Keratinocyte (primary cell): ENCODE results near the gene AP2A2. TPM values are rescaled to one million over a fixed set of nuclear protein-coding genes. Genes with fewer than 3 reads are reported as not detected.

Experiments
- DNase-seq: peaks from one replicate; pipeline ENCODE4 v3.0.0-alpha.2; 2011; ENCODE audit warnings: low read depth, missing footprints, low spot score
- FAIRE-seq: peaks from 2 replicates; lab custom pipeline; 2011; peaks lifted over from hg19 to GRCh38; lab: Jason Lieb, UNC
- H2AFZ ChIP-seq: 2 replicates; pipeline ENCODE4 v1.6.0; 2012; ENCODE audit warnings: low read length, control low read depth, inconsistent platforms; ENCODE audit not compliant: control insufficient read depth
- H3K27ac ChIP-seq: 2 replicates; pipeline ENCODE4 v1.5.1; 2011; ENCODE audit warnings: low read length; ENCODE audit not compliant: control insufficient read depth, insufficient read depth
- H3K27me3 ChIP-seq: 3 replicates; pipeline ENCODE4 v1.6.0; 2011; ENCODE audit warnings: low read length; ENCODE audit not compliant: control insufficient read depth, insufficient read depth; ENCODE audit errors: extremely low read depth
- H3K36me3 ChIP-seq, 2 experiments: 2 replicates in 1 of 2; 3 replicates in 1 of 2; pipeline ENCODE4 v1.5.1; 2011; ENCODE audit warnings: low read length in 2 of 2, mild to moderate bottlenecking in 1 of 2; ENCODE audit not compliant: control insufficient read depth in 2 of 2, insufficient read depth in 2 of 2; ENCODE audit errors: extremely low read depth in 1 of 2
- H3K4me1 ChIP-seq: 3 replicates; pipeline ENCODE4 v1.5.1; 2011; ENCODE audit warnings: low read length; ENCODE audit not compliant: control insufficient read depth, insufficient read depth; ENCODE audit errors: extremely low read depth
- H3K4me2 ChIP-seq: 3 replicates; pipeline ENCODE4 v1.6.0; 2011; ENCODE audit warnings: low read depth, low read length; ENCODE audit not compliant: control insufficient read depth, insufficient read depth; ENCODE audit errors: extremely low read depth
- H3K4me3 ChIP-seq, 3 experiments: fragments of 200-600 bp in 1 of 3; sonication (generic) in 1 of 3; 2 replicates in 2 of 3; 3 replicates in 1 of 3; pipeline ENCODE4 v1.5.1; 2011 to 2016; ENCODE audit warnings: low read length in 3 of 3, mild to moderate bottlenecking in 3 of 3, control low read depth in 2 of 3, inconsistent platforms in 1 of 3, low read depth in 1 of 3, mixed read lengths in 1 of 3, mixed run types in 1 of 3, moderate library complexity in 1 of 3; ENCODE audit not compliant: control insufficient read depth in 2 of 3, insufficient read depth in 2 of 3; ENCODE audit errors: extremely low read depth in 1 of 3
- H3K79me2 ChIP-seq: 2 replicates; pipeline ENCODE4 v1.6.0; 2012; ENCODE audit warnings: low read length; ENCODE audit not compliant: control insufficient read depth, insufficient read depth
- H3K9ac ChIP-seq: 3 replicates; pipeline ENCODE4 v1.6.0; 2011; ENCODE audit warnings: low read length; ENCODE audit not compliant: control insufficient read depth, insufficient read depth; ENCODE audit errors: extremely low read depth
- H3K9me1 ChIP-seq: 3 replicates; pipeline ENCODE4 v1.6.0; 2011; ENCODE audit warnings: low read length; ENCODE audit not compliant: control insufficient read depth, insufficient read depth; ENCODE audit errors: extremely low read depth
- H3K9me3 ChIP-seq: 2 replicates; pipeline ENCODE4 v1.5.1; 2012; ENCODE audit warnings: low read depth, low read length; ENCODE audit not compliant: control insufficient read depth
- H4K20me1 ChIP-seq: 3 replicates; pipeline ENCODE4 v1.6.0; 2011; ENCODE audit warnings: low read length; ENCODE audit not compliant: control insufficient read depth, insufficient read depth; ENCODE audit errors: extremely low read depth
- EZH2 ChIP-seq: IDR thresholded peaks from one replicate; pipeline ENCODE4 v1.6.1; 2012; ENCODE audit warnings: inconsistent platforms, mild to moderate bottlenecking, low read length, moderate library complexity
- dilution Hi-C: fragments of 300-500 bp; cut with MboI; formaldehyde crosslinking; loops from one replicate; pipeline ENCODE4 v1.7.0; 2020; ENCODE audit warnings: low sequenced_read_pairs; ENCODE audit not compliant: extremely low pct_ligation_motif_present
- polyA plus RNA-seq, 5 experiments: library from polyadenylated mRNA; depleted of rRNA in 3 of 5; stranded (reverse) in 3 of 5; stranded (forward) in 1 of 5; unstranded in 1 of 5; fragments of >200 nt; gene quantifications; 1 replicate in 1 of 5; 2 replicates in 3 of 5; 3 replicates in 1 of 5; pipeline versions ENCODE4 v1.2.1 to v1.2.3, GENCODE V29; 2011 to 2012; ENCODE audit warnings: missing spikeins in 2 of 5, low read depth in 1 of 5, low replicate concordance in 1 of 5
- TF ChIP-seq, protein P1 (sequence below), 3 experiments: IDR thresholded peaks in 1 of 3; conservative IDR thresholded peaks in 1 of 3; optimal IDR thresholded peaks in 1 of 3; 2 replicates in 2 of 3; 3 replicates in 1 of 3; pipeline versions ENCODE3 to v1.5.1; 2011; ENCODE audit warnings: low read length in 3 of 3, mild to moderate bottlenecking in 3 of 3, moderate library complexity in 2 of 3, control low read depth in 1 of 3, inconsistent platforms in 1 of 3; ENCODE audit not compliant: insufficient read depth in 2 of 3; ENCODE audit errors: extremely low read depth in 1 of 3

AP2A2 gene
- polyA plus RNA-seq, 1 donor (not counting 4 experiments of a cell fraction or from before 2014, with no cell fraction given), result 47.8 TPM

DNA sequence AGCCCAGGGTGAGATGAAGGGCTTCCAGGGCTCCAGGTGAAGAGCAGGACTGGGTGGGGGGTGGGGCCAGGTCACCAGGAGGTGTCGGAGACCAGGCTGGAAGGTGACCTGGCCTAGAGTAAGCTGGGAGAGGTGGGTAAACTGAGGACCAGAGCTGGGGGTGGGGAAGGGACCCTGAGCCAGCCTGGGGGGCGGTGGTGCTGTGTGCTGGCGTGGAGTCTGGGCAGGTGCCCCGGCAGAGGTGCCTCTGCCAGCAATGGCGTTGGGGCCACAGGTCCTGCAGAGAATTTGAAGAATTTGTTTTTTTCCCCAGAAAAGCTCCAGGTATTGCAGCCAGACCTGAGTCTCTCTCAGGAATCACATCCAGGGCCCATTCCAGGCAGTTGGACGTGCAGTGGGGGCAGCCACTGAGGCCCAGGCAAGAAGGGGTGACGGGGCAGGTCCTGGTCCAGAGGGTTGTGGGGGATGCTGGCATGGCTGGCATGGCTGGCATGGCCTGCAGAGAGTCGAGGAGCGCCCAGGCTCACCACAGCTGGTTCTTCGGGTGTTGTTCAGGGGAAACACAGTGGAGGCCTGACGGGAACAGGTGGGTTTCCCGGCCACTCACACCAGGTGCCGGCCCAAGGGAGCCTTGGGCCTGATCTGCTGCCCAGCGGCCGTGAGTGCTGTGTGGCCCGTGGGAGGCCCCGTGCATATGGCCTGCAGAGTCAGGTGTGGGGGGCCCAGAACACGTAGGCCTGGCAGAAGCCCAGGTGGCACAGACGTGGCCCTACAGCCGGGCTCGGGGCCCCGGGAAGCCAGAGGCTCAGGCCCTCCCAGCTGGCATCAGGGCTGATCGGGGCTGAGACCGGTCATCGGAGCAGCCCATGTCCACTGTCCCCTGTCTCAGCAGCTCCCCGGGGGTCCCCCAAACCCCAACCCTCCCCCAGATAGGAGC lies 117.2 kb downstream of the AP2A2 start:
- DNase-seq, result no peak
- no peak for FAIRE-seq

DNA sequence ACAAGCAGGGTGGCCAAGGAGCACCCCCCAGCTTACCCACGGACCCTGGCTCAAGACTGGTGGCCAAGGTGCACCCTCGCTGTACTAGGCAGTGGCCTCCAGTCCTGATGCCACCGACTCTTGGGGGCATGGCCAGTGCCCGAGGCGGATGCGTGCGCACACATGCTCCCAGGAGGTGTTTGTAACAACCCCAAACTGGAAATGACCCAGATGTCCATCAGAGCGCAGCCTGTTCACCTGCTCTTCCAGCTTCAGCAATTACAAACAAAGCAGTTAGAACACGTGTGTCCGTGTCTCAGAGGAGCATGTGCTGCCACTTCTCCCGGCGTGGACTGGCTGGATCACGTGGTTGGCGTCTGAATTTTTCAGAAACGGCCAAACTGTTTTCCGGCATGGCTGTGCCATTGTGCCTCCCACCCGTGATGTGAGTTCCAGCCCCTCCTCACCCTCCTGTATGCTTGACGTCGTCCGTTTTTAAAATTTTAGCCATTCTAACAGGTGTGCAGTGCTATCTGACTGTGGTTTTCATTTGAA lies 118.0 kb downstream of the AP2A2 start:
- Histone ChIP-seq H3K9ac (no peak overlapping the region), H4K20me1 (no peaks in the 10 kb centered on the region), H3K4me3 (no peak overlapping the region), H3K4me1 (no peaks in the 10 kb centered on the region), H3K9me1 (no peaks in the 10 kb centered on the region), H3K27me3 (peaks cover 21% of the 10 kb centered on the region), H3K9me3 (no peaks in the 10 kb centered on the region), H3K79me2 (no peaks in the 10 kb centered on the region), H3K27ac (no peak overlapping the region), H2AFZ (no peak overlapping the region), H3K36me3 (no peaks in the 10 kb centered on the region), H3K4me2 (no peak overlapping the region)
- DNase-seq (no peak), FAIRE-seq (no peak)
- TF ChIP-seq EZH2, result no peak
- TF ChIP-seq, protein P1, sequence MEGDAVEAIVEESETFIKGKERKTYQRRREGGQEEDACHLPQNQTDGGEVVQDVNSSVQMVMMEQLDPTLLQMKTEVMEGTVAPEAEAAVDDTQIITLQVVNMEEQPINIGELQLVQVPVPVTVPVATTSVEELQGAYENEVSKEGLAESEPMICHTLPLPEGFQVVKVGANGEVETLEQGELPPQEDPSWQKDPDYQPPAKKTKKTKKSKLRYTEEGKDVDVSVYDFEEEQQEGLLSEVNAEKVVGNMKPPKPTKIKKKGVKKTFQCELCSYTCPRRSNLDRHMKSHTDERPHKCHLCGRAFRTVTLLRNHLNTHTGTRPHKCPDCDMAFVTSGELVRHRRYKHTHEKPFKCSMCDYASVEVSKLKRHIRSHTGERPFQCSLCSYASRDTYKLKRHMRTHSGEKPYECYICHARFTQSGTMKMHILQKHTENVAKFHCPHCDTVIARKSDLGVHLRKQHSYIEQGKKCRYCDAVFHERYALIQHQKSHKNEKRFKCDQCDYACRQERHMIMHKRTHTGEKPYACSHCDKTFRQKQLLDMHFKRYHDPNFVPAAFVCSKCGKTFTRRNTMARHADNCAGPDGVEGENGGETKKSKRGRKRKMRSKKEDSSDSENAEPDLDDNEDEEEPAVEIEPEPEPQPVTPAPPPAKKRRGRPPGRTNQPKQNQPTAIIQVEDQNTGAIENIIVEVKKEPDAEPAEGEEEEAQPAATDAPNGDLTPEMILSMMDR (optimal IDR thresholded peaks at IDR 0.05 in 1 of 3, IDR thresholded peaks at IDR 0.05 in 1 of 3, conservative IDR thresholded peaks at IDR 0.05 in 1 of 3; ENCODE audit: extremely low read depth in 1 of 3, insufficient read depth in 2 of 3, low read length in 3 of 3), result no peak
- dilution Hi-C loops, result no loop called here

More for the DNA sequence above, 117.2 kb downstream of the AP2A2 start:
- H4K20me1 ChIP-seq, result no peaks in the 10 kb centered on the region
- no peak overlapping the region for H3K27ac ChIP-seq
- no peak overlapping the region for H3K9ac ChIP-seq
- TF ChIP-seq, protein P1 (optimal IDR thresholded peaks at IDR 0.05 in 1 of 3, IDR thresholded peaks at IDR 0.05 in 1 of 3, conservative IDR thresholded peaks at IDR 0.05 in 1 of 3; ENCODE audit: extremely low read depth in 1 of 3, insufficient read depth in 2 of 3, low read length in 3 of 3), result no peak
- no peak overlapping the region for H3K4me2 ChIP-seq
- H3K9me3 ChIP-seq, result no peaks in the 10 kb centered on the region
- H3K4me1 ChIP-seq, result no peaks in the 10 kb centered on the region
- no peaks in the 10 kb centered on the region for H3K36me3 ChIP-seq
- H3K27me3 ChIP-seq, result peaks cover 15% of the 10 kb centered on the region
- no peaks in the 10 kb centered on the region for H3K79me2 ChIP-seq
- H3K9me1 ChIP-seq, result no peaks in the 10 kb centered on the region
- H2AFZ ChIP-seq, result no peak overlapping the region
- H3K4me3 ChIP-seq, result no peak overlapping the region
- dilution Hi-C loops, result no loop called here
